HL-60/S4 treated with retinoic acid at 250 ng/mL for 4 days and 3 days (cell line): ENCODE results near the gene SIRT3.
"Not testable (repeated sequence)": the region's sequence is repeated elsewhere in the genome, so short reads cannot be mapped to it uniquely, and the experiment has no call there.

Experiments used
- in situ Hi-C: fragments of 300-500 bp; cut with MboI; formaldehyde crosslinking; loops from 2 replicates; pipeline ENCODE4 v1.7.0; 2022; ENCODE audit warnings: low sequenced_read_pairs

The SIRT3 gene

DNA sequence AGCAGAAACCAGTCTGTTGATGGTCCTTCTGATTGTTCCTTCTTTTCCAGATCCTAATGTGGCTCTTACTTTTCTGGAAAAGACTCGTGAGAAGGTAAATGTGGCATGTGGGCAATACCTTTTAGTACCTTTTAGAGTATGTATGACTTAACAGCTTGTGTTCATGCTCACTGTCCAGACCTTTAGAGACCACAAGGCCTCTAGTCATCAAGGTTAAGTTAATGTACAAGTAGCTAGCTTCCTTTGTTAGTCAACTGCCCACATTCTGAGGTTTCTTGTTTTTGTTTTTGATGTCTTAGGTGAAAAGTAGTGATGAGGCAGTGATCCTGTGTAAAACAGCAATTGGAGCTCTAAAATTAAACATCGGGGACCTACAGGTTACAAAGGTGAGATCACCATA lies 8.2 kb upstream of the SIRT3 start:
- in situ Hi-C loops, result no loop called here

DNA sequence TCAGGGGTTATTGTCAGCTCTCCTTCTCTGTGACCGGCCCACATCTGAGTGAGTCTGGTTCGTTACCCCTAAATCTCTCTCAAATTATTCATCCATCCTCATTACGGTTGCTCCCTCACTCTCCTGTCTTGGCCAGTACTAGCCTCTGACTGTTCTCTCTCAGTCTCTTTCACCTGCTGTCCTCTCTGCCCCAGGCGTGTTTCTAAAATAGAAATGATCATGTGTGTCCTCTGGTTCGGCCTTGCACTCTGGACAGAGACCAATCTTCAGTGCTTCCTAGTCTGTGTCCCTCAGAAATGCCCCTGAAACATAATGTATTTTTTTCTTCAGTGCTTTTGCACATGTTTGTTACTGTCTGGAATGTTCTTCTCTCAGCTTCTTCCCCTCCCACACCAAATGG lies 5.5 kb upstream of the SIRT3 start:
- in situ Hi-C loops, result no loop called here

GRCh38 chr11:240315-240714 lies 4.2 kb upstream of the SIRT3 start:
- in situ Hi-C loops, result no loop called here

DNA sequence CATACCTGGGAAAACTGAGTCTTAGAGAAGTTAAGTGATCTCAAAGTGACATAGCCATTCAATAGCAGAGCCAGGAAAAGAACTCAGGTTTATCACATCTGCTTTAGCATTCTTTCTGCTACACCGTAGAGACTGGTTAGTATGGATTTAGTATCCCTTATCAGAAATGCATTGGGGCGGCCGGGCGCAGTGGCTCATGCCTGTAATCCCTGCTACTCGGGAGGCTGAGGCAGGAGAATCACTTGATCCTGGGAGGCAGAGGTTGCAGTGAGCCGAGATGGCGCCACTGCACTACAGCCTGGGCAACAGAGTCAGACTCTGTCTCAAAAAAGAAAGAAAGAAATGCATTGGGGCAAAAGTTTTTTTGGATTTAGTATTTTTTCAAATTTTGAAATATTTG lies 2.2 kb upstream of the SIRT3 start:
- in situ Hi-C loops, result not testable (repeated sequence)

DNA sequence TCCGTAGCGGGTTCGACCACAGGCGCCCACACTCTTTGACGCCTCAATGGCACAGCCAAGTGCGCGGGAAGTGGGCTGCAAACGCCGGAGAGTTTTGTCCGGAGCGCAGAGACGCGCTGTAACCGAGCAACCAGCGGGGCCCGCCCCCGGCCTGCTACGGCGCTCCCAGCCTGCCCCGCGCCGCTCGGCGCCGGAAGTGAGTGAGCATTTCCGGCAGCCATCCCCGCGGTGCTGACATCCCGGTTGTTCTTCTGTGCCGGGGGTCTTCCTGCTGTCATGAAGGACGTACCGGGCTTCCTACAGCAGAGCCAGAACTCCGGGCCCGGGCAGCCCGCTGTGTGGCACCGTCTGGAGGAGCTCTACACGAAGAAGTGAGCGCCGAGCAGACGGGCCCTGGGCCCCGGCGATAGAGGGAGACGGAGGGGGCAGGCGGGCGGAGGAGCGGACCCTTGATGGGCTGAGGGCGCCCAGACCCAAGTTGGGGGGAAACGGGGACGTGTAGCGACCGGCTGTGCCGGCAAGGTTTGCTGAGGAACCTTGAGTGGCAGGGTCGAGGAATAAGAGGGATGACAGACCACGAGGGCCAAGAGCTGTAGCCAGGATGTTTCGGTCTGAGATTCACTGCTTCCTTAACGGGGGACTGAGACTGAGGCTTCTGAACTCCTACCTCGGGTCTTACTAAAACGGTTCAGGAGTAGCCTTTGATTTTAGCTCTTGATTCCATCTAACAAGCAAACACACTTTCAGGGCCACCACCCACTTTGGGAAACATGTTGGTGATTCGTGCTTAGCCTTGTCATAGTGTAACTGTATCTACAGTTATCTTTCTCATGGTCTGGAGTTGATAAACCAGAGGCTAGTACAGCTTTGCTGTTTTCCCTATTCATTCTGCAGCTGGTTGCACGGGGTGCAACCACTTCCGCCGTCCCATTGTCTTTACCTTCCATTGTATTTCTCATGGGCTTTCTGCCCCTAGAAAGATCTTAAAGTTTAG lies 929 bp upstream of the SIRT3 start, which contains the start of gene PSMD13:
TSS of gene PSMD13 (plus strand) at position 203 of the 994 bp plus-strand sequence. CDS start at position 277, 74 bp downstream.
- in situ Hi-C loops, result no loop called here

- in situ Hi-C loops, result no loop called here
Measured at GRCh38 chr11:235609-235996, 539 bp downstream of the SIRT3 start.

DNA sequence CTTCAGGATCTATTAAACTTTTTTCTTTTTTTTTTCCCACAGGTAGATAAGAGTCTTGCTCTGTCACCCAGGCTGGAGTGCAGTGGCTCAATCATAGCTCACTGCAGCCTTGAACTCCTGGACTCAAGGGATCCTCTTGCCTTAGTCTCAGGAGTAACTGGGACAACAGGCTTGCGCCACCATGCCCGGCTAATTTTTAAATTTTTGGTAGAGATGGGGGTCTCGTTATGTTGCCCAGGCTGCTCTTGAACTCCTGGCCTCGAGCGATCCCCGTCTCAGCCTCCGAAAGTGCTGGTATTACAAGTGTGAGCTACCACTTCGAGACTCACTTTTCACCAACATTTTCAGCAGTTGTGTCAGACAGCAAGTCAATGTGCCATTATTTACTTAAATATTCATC lies 962 bp downstream of the SIRT3 start:
- in situ Hi-C loops, result no loop called here

GRCh38 chr11:232783-233565 lies 3.2 kb downstream of the SIRT3 start:
- in situ Hi-C loops, result no loop called here

DNA sequence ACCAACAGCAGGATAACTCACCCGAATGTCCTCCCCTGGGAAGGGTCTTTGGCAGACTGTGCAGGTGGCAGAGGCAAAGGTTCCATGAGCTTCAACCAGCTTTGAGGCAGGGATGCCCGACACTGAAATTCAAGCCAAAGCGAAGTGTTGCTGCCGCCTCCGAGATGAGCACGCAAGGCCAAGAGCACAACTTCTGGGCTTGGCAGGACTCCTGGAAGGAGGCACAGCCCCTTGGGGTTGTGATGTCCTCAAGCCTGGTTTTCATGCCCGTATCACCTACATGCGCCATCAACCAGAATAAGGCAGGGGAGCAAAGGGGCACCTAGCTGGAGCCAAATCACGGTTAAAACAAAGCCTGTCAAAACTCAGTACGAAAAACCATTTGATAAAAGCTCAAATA lies 5.7 kb downstream of the SIRT3 start:
- in situ Hi-C loops, result no loop called here

DNA sequence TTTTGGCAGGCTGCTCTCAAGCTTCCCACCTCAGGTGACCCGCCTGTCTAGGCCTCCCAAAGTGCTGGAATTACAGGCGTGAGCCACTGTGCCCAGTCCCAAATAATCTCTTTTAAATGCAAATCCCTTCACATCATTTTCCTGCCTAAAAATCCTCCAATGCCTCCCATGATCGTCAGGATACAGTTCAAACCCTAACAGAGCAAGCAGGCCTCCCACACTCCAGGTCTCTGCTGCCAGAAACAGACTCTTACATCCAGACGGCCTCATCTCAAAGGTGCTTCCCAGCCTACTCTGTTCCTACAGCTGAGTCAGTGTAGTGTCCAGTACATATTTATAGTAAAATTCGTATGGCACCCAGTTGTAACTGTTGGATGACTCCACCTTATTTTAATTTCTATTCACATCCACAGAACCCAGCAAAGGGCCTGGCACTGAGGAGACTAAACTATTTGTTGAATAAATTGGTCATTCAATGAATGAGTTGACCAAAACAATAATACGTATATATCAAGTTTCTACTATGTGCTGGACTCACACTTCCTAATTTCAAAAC lies 8.2 kb downstream of the SIRT3 start:
- in situ Hi-C loops, result no loop called here

DNA sequence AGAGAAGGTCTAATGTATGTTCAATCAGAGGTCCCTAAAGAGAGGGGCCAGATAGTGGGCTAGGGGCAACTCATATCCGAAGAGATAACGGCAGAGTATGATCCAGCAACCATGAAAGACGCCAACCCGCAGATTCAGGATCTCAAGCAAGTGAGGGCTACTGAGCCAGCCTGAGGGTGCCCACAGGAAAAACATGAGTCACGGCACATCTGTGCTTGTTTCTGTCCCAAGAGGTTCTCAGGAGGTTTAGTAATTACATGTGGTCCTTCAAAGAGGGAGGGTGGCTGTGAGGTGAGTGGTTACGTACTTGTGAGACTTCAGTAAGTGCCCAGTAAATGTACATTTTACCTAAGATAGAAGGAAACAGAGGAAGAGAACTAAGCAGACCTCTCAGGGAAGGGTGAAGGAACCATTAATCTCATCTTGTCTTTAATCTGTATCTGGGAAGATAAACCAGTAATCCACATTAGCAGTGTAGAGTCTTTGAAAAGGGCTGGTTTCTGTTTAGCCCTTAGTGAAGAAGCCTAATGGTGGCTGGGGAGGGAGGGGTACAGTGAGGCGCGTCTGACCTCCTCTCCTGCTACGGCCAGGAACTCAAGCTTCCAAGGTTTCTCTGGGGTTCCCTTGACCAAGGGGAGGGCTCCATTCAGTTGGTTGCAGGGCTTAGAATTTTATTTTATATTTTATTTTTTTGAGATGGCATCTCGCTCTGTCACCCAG lies 10.2 kb downstream of the SIRT3 start:
- in situ Hi-C loops, result no loop called here

- in situ Hi-C loops, result no loop called here
Measured at GRCh38 chr11:224424-224823, 11.7 kb downstream of the SIRT3 start.

DNA sequence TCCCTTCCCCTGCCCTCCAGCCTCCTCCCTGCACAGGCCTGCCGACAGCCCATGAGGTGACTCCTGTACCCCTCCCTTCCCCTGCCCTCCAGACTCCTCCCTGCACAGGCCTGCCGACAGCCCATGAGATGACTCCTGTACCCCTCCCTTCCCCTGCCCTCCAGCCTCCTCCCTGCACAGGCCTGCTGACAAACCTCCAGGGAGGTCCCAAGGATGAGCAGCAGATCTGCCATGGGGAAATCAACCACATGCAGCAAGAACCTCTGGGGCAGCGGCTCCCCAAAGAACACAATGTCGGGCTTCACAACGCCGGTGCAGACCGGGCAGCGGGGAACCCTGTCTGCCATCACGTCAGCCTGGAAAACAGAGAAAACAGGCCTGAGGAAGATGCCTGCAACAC lies 12.3 kb downstream of the SIRT3 start:
- in situ Hi-C loops, result no loop called here

DNA sequence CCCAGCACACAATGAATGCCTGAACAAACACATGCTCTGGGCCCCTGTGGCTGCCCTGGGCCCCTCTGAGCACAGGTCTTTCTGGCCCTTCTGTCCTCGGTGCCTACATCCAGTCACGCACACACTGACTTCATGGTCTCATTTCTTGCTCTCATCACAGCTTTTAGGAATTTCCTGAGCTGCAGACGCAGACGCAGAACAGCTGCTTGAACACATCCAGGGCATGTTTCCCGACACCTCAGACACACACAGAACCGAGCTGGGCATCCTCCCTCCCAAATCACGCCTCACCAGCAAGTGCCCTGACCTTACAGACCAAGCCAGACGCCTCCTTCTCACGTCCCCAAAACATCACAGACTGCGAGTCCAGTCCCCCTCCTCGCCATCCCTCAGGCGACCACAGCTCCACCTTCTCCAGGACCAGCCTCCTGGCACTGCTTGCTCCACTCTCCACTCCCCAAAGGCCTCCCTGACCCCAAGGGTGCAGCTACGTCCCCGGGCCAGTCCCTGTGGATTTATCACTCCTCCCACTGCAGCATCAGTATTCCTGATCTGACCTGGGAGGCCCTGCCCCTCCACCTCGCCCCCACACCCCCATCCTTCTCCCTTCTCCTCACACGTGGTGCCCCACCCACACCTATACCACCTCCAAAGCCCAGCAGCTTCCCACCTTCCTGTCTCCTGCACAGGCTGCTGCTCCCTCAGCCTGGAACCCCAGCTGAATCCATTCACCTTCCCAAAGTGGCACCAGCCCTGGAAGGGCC lies 12.9 kb downstream of the SIRT3 start:
- in situ Hi-C loops, result no loop called here

- in situ Hi-C loops, result no loop called here
Measured at GRCh38 chr11:221998-222789, 13.9 kb downstream of the SIRT3 start.

- in situ Hi-C loops, result no loop called here
Measured at GRCh38 chr11:221539-221938, 14.6 kb downstream of the SIRT3 start.

DNA sequence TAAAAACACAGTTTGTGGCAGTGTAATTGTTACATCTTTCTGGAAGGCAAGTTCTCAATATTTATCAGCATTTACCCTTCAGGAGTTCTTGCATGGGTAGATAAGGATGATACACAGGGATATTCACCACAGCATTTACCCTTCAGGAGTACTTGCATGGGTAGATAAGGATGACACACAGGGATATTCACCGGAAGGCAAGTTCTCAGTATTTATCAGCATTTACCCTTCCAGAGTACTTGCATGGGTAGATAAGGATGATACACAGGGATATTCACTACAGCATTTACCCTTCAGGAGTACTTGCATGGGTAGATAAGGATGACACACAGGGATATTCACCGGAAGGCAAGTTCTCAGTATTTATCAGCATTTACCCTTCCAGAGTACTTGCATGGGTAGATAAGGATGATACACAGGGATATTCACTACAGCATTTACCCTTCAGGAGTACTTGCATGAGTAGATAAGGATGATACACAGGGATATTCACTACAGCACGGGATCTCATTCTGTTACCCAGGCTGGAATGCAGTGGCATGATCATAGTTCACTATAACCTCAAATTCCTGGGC lies 15.4 kb downstream of the SIRT3 start:
- in situ Hi-C loops, result not testable (repeated sequence)

DNA sequence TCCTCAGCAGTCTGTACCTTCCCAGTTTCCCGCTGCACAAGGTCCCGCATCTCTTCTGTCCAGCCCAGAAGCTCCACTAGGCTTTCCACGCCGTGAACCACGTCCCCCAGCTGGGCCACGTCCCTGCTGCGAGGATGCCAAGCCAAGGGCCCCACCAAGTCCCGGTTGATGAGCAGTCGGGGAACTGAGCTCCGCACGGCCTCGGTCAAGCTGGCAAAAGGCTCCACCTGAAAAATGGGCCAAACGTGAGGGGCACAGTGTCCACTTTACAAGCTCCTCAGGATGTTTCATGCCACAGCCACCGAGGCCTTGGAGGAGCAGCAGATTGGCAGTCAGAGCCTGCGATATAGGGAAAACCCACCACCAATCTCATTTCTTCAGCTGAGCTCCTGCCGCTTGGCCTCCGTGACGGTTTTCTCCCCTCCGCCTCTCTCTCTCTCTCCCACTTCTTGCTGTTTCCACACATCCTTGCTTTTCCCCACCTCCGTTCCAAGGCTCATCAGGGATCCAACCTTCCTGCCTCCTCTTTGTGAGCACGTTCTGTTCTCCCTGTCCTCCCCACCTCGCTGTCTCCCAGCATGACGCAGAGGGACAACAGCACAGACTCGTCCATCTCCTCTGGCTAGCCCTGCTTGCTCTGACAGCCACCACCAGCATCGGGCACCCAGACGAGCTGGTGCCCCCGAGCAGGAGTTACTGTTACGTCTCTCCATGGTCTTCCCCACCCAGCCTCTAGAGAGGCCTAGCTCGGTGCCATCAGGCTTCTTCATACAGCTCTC lies 17.1 kb downstream of the SIRT3 start:
- in situ Hi-C loops, result no loop called here
